ENCODE data around the gene TRIM38.
"Not testable (repeated sequence)": the region's sequence is repeated elsewhere in the genome, so short reads cannot be mapped to it uniquely, and the experiment has no call there.

The TRIM38 gene

GRCh38 chr6:25997921-25998320 is 35.3 kb downstream of the TRIM38 start:
- Histone ChIP-seq H3K4me3 (ENCODE audit: low read depth, low read length, poor library complexity, severe bottlenecking) (no peak overlapping the region), H3K79me2 (ENCODE audit: insufficient read depth, low read length) (no peaks in the 10 kb centered on the region), H3K9me3 (ENCODE audit: low read length) (no peaks in the 10 kb centered on the region), H3K27ac (ENCODE audit: low read depth, low read length, poor library complexity, severe bottlenecking) (no peak overlapping the region), H4K20me1 (ENCODE audit: insufficient read depth, low read length) (no peaks in the 10 kb centered on the region), H3K4me2 (ENCODE audit: low read length) (no peak overlapping the region), H3K9me2 (ENCODE audit: low read depth, low read length) (no peaks in the 10 kb centered on the region), H3K4me1 (ENCODE audit: insufficient read depth, low read length, severe bottlenecking) (peaks cover 18% of the 10 kb centered on the region), H2AFZ (ENCODE audit: low read length) (no peak overlapping the region), H3K27me3 (ENCODE audit: insufficient read depth, low read length) (no peaks in the 10 kb centered on the region), H3F3A (ENCODE audit: insufficient read depth, low read length) (no peaks in the 10 kb centered on the region), H3K9ac (ENCODE audit: low read length) (no peak overlapping the region), H3K36me3 (ENCODE audit: insufficient read depth, low read length) (peaks cover 12% of the 10 kb centered on the region; the same call in 1 of the 2 replicates)
- TF ChIP-seq CTCF (IDR thresholded peaks at IDR 0.05; ENCODE audit: low read length) (no peak), EZH2 (IDR thresholded peaks at IDR 0.05; ENCODE audit: borderline replicate concordance, low read length) (no peak)

GRCh38 chr6:25998379-25998778 is 35.8 kb downstream of the TRIM38 start:
- no peaks in the 10 kb centered on the region for H3F3A ChIP-seq (ENCODE audit: insufficient read depth, low read length)
- H3K9ac ChIP-seq (ENCODE audit: low read length), result no peak overlapping the region
- peaks cover 16% of the 10 kb centered on the region for H3K4me1 ChIP-seq (ENCODE audit: insufficient read depth, low read length, severe bottlenecking)

GRCh38 chr6:25999225-25999624 is 36.6 kb downstream of the TRIM38 start:
- not testable (repeated sequence) for H3K4me2 ChIP-seq (ENCODE audit: low read length); H3K79me2 ChIP-seq (ENCODE audit: insufficient read depth, low read length); H3F3A ChIP-seq (ENCODE audit: insufficient read depth, low read length); H3K9me2 ChIP-seq (ENCODE audit: low read depth, low read length); H4K20me1 ChIP-seq (ENCODE audit: insufficient read depth, low read length); H2AFZ ChIP-seq (ENCODE audit: low read length); H3K27me3 ChIP-seq (ENCODE audit: insufficient read depth, low read length); H3K9me3 ChIP-seq (ENCODE audit: low read length); H3K4me3 ChIP-seq (ENCODE audit: low read depth, low read length, poor library complexity, severe bottlenecking); H3K27ac ChIP-seq (ENCODE audit: low read depth, low read length, poor library complexity, severe bottlenecking); H3K9ac ChIP-seq (ENCODE audit: low read length); H3K4me1 ChIP-seq (ENCODE audit: insufficient read depth, low read length, severe bottlenecking)
- peaks cover 12% of the 10 kb centered on the region; the same call in 1 of the 2 replicates for H3K36me3 ChIP-seq (ENCODE audit: insufficient read depth, low read length)

More at GRCh38 chr6:25998379-25998778, 35.8 kb downstream of the TRIM38 start:
- TF ChIP-seq EZH2 (IDR thresholded peaks at IDR 0.05; ENCODE audit: borderline replicate concordance, low read length) (no peak), CTCF (IDR thresholded peaks at IDR 0.05; ENCODE audit: low read length) (no peak)
- Histone ChIP-seq H3K9me3 (ENCODE audit: low read length) (no peaks in the 10 kb centered on the region), H4K20me1 (ENCODE audit: insufficient read depth, low read length) (no peaks in the 10 kb centered on the region), H3K36me3 (ENCODE audit: insufficient read depth, low read length) (peaks cover 12% of the 10 kb centered on the region; the same call in 1 of the 2 replicates), H3K9me2 (ENCODE audit: low read depth, low read length) (no peaks in the 10 kb centered on the region), H2AFZ (ENCODE audit: low read length) (no peak overlapping the region), H3K79me2 (ENCODE audit: insufficient read depth, low read length) (no peaks in the 10 kb centered on the region), H3K27me3 (ENCODE audit: insufficient read depth, low read length) (no peaks in the 10 kb centered on the region), H3K4me3 (ENCODE audit: low read depth, low read length, poor library complexity, severe bottlenecking) (no peak overlapping the region), H3K4me2 (ENCODE audit: low read length) (no peak overlapping the region), H3K27ac (ENCODE audit: low read depth, low read length, poor library complexity, severe bottlenecking) (no peak overlapping the region)

- no peak overlapping the region for H2AFZ ChIP-seq (ENCODE audit: low read length)
Observed at GRCh38 chr6:26000366-26001144, 38.0 kb downstream of the TRIM38 start.

More at GRCh38 chr6:26000366-26001144, 38.0 kb downstream of the TRIM38 start:
- Histone ChIP-seq H3K79me2 (ENCODE audit: insufficient read depth, low read length) (no peaks in the 10 kb centered on the region), H3K36me3 (ENCODE audit: insufficient read depth, low read length) (peaks cover 12% of the 10 kb centered on the region; the same call in 1 of the 2 replicates), H3K4me3 (ENCODE audit: low read depth, low read length, poor library complexity, severe bottlenecking) (no peak overlapping the region), H3K27me3 (ENCODE audit: insufficient read depth, low read length) (no peaks in the 10 kb centered on the region), H3K9ac (ENCODE audit: low read length) (no peak overlapping the region), H3K4me1 (ENCODE audit: insufficient read depth, low read length, severe bottlenecking) (peaks cover 6% of the 10 kb centered on the region), H4K20me1 (ENCODE audit: insufficient read depth, low read length) (no peaks in the 10 kb centered on the region), H3K9me2 (ENCODE audit: low read depth, low read length) (no peaks in the 10 kb centered on the region), H3K27ac (ENCODE audit: low read depth, low read length, poor library complexity, severe bottlenecking) (no peak overlapping the region), H3K9me3 (ENCODE audit: low read length) (no peaks in the 10 kb centered on the region), H3K4me2 (ENCODE audit: low read length) (no peak overlapping the region), H3F3A (ENCODE audit: insufficient read depth, low read length) (no peaks in the 10 kb centered on the region)
- TF ChIP-seq CTCF (IDR thresholded peaks at IDR 0.05; ENCODE audit: low read length), result no peak
- no peak for TF ChIP-seq EZH2 (IDR thresholded peaks at IDR 0.05; ENCODE audit: borderline replicate concordance, low read length)
